Naive B cell (primary cell): ENCODE data around the gene COX19. TPM values are rescaled to one million over a fixed set of nuclear protein-coding genes. Genes with fewer than 3 reads are reported as not detected.

Experiments used
- ATAC-seq, 2 donors: fragments of 150-1000 bp; cut with Tn5 transposase; 2 replicates each; pipeline ENCODE4 v1.10.0; 2021; ENCODE audit warnings: low read depth in 2 of 2, mild to moderate bottlenecking in 2 of 2, moderate library complexity in 2 of 2
- DNase-seq: peaks from one replicate; pipeline ENCODE4 v3.0.0; 2022
- H3K27ac Mint-ChIP-seq, 6 donors: one replicate each; pipeline ENCODE4 v1.8.0; 2020 to 2022; ENCODE audit warnings: mild to moderate bottlenecking in 6 of 6, mixed read lengths in 6 of 6, moderate library complexity in 5 of 6, inconsistent platforms in 2 of 6
- H3K27me3 Mint-ChIP-seq, 3 donors: one replicate each; pipeline ENCODE4 v1.8.0; 2021 to 2022; ENCODE audit warnings: mixed read lengths in 3 of 3, mild to moderate bottlenecking in 1 of 3
- H3K36me3 Mint-ChIP-seq, 2 donors: one replicate each; pipeline ENCODE4 v1.8.0; 2020 to 2022; ENCODE audit warnings: mixed read lengths in 2 of 2, inconsistent platforms in 1 of 2, mild to moderate bottlenecking in 1 of 2
- H3K4me1 Mint-ChIP-seq, 3 donors: one replicate each; pipeline ENCODE4 v1.8.0; 2020 to 2022; ENCODE audit warnings: mixed read lengths in 3 of 3, inconsistent platforms in 1 of 3, mild to moderate bottlenecking in 1 of 3, moderate library complexity in 1 of 3
- H3K4me3 Mint-ChIP-seq, 8 donors: one replicate each; pipeline ENCODE4 v1.8.0; 2020 to 2022; ENCODE audit warnings: mild to moderate bottlenecking in 8 of 8, mixed read lengths in 8 of 8, moderate library complexity in 8 of 8, inconsistent platforms in 2 of 8
- H3K9me3 Mint-ChIP-seq, 7 donors: one replicate each; pipeline ENCODE4 v1.8.0; 2020 to 2022; ENCODE audit warnings: mixed read lengths in 7 of 7, mild to moderate bottlenecking in 5 of 7, inconsistent platforms in 2 of 7, moderate library complexity in 1 of 7
- polyA plus RNA-seq, 6 donors: library from polyadenylated mRNA; unstranded; fragments of 300-500 nt; fragmentation: Illumina TruSeq; gene quantifications; one replicate each; pipeline ENCODE4 v1.2.3, GENCODE V29; 2021; ENCODE audit warnings: low read depth in 6 of 6

COX19 gene
- 10 to 100 TPM; 22.6 to 34.5 (median 27.0) TPM for polyA plus RNA-seq

DNA sequence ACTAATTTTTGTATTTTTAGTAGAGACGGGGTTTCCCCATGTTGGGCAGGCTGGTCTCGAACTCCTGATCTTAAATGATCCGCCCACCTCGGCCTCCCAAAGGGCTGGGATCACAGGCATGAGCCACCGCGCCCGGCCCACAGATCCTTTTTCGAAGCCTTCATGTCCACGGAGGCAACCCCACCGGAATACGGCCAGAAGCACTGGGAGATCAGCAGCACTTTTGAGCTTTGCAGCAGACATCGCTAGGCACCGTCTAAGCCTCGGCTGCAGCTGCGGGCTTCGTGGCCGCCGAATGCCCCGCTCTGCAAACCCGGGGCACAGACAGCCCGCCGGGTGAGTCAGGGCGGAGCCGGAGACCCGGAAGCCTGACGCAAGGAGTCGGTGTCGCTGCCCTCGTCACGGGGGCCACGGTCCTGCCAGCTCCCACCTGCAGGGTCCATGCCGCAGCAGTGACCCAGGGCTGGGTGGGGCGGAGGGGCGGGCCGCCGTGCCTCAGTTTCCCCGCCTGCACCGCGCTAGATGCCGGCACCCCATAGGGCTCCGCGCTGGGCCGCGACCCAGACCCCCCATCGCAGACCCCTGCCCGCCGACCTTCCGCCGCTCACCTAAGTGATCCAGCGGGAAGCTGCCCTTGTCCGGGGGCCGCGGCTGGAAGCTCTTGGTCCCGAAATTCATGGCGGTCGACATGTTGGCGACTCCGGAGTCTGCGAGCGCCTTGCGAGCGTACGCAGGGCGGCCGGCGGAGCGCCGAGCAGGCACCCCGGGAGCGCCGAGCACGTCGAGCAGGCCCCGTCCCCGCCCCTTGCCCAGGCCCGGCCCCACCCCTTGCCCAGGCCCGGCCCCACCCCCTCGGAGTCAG is at the start of gene COX19:
Gene COX19 (minus strand): TSS at position 730 of the 862 bp plus-strand sequence. CDS start 40 bp downstream, at position 690.
- ATAC-seq (peak; percentile 86 to 89), DNase-seq (peak; percentile 86)
- H3K4me3 Mint-ChIP-seq: peak within 1 kb of the TSS; percentile 89 to 98 (median 94)
- H3K36me3 Mint-ChIP-seq: peaks cover 8 to 18% of the 10 kb centered on the region in 2 donors
- peak within 1 kb of the TSS; percentile 90 to 98 (median 96) for H3K27ac Mint-ChIP-seq
- H3K27me3 Mint-ChIP-seq: no peaks in the 10 kb centered on the region
- no peaks in the 10 kb centered on the region for H3K9me3 Mint-ChIP-seq
- H3K4me1 Mint-ChIP-seq: peaks cover 17 to 28% (median 25%) of the 10 kb centered on the region in 3 donors

DNA sequence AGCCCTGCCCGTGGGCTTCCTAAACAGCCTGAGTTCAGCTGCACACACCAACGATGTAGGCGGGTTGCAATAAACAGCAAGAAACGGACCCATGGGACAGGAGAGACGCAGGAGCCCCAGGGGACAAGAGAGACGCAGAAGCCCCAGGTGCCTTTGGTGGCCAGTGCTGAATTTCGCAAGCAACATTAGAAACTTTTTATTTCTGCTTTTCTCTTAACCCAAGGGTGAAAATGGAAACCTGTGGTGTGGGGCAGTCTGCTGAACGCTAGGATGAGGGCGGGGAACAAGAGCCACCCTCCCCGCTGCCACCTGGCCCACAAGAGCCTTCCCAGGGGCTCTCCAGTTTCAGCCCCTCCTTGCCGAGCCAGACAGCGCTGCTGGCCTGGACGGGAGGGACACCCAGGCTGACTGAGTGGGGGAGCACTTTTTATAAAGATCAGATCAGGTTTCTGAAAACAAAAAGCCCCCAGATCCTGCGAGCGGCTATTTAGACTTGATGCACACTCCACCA is 49.0 kb upstream of the COX19 start:
- DNase-seq: peak; percentile 95
- ATAC-seq: peak; percentile 57 to 66

GRCh38 chr7:1022801-1023465 is 47.6 kb upstream of the COX19 start:
- Mint-ChIP-seq H3K36me3 (peaks cover 3 to 18% of the 10 kb centered on the region in 2 donors), H3K27me3 (peaks cover 0 to 5% (median 0%) of the 10 kb centered on the region in 3 donors), H3K9me3 (peaks cover 0 to 7% (median 0%) of the 10 kb centered on the region in 7 donors), H3K4me3 (peak overlapping the region; percentile 74 to 95 (median 84)), H3K4me1 (peaks cover 55 to 74% (median 67%) of the 10 kb centered on the region in 3 donors), H3K27ac (peak overlapping the region; percentile 98 to 100 (median 100))
- DNase-seq (peak; percentile 97), ATAC-seq (peak; percentile 62 to 66)

More for the DNA sequence above, 49.0 kb upstream of the COX19 start:
- peak overlapping the region; percentile 98 to 100 (median 100) for H3K27ac Mint-ChIP-seq
- H3K27me3 Mint-ChIP-seq: peaks cover 0 to 5% (median 0%) of the 10 kb centered on the region in 3 donors
- H3K36me3 Mint-ChIP-seq: peaks cover 3 to 12% of the 10 kb centered on the region in 2 donors
- H3K4me3 Mint-ChIP-seq: peak overlapping the region; percentile 74 to 95 (median 88)
- H3K4me1 Mint-ChIP-seq: peaks cover 55 to 73% (median 68%) of the 10 kb centered on the region in 3 donors
- H3K9me3 Mint-ChIP-seq: peaks cover 0 to 7% (median 0%) of the 10 kb centered on the region in 7 donors

DNA sequence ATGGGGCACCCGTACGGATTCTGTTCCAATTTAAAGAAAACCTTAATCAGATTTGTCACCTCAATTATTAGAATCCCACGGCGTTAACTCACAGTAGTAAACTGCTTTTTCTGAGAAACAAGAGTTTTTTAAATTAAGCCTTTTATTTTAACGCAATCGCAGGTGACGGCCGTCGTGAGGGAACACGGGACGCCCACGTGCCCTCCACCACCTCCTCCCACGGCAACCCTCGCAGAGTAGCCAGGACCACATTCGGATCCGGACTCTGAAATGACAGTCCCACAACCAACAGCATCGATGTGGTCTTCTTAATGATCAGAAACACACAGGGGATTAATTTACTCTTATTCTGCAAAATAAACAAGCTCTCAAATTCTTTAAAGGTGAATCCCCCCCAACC is 47.0 kb upstream of the COX19 start:
- H3K27me3 Mint-ChIP-seq: peaks cover 0 to 5% (median 0%) of the 10 kb centered on the region in 3 donors

DNA sequence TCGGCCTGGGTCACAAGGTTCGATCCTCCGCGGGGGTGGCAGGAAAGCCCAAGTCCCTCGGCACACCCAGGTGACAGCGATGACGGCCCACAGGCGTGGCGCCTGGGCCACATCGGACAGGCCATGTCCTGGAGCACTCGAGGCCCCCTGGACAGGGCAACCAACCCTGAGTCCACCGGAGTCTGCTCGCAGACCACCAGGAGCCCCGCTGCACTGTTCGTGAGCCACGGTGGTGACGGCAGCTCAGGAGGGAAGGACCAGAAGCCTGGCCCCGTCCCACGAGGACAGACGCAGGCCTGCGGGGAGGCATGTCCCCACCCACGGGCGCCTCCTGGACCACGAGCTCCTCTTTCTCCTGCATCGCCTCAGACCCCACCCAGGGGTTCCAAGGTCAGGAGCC is 46.6 kb upstream of the COX19 start:
- Mint-ChIP-seq H3K9me3 (peaks cover 0 to 7% (median 0%) of the 10 kb centered on the region in 7 donors), H3K27me3 (peaks cover 0 to 5% (median 0%) of the 10 kb centered on the region in 3 donors), H3K4me3 (peak overlapping the region in 1 of 8 donors; percentile 82), H3K27ac (peak overlapping the region in 5 of 6 donors; percentile 99 to 100 (median 100)), H3K4me1 (peaks cover 51 to 69% (median 63%) of the 10 kb centered on the region in 3 donors), H3K36me3 (peaks cover 3 to 21% of the 10 kb centered on the region in 2 donors)
- no peak for ATAC-seq
- no peak for DNase-seq

More for the DNA sequence above, 47.0 kb upstream of the COX19 start:
- Mint-ChIP-seq H3K27ac (peak overlapping the region; percentile 98 to 100 (median 100)), H3K36me3 (peaks cover 3 to 21% of the 10 kb centered on the region in 2 donors), H3K4me3 (peak overlapping the region in 7 of 8 donors; percentile 74 to 94 (median 86)), H3K4me1 (peaks cover 54 to 74% (median 66%) of the 10 kb centered on the region in 3 donors), H3K9me3 (peaks cover 0 to 7% (median 0%) of the 10 kb centered on the region in 7 donors)
- ATAC-seq (no peak), DNase-seq (no peak)

- Mint-ChIP-seq H3K4me3 (peak overlapping the region in 2 of 8 donors; percentile 5 to 70), H3K4me1 (peaks cover 46 to 64% (median 57%) of the 10 kb centered on the region in 3 donors), H3K9me3 (peaks cover 0 to 7% (median 0%) of the 10 kb centered on the region in 7 donors), H3K36me3 (peaks cover 3 to 20% of the 10 kb centered on the region in 2 donors), H3K27ac (peak overlapping the region; percentile 79 to 99 (median 90)), H3K27me3 (peaks cover 0 to 5% (median 0%) of the 10 kb centered on the region in 3 donors)
- DNase-seq (no peak), ATAC-seq (no peak)
These were observed 46.0 kb upstream of the COX19 start for GRCh38 chr7:1021366-1021765.

DNA sequence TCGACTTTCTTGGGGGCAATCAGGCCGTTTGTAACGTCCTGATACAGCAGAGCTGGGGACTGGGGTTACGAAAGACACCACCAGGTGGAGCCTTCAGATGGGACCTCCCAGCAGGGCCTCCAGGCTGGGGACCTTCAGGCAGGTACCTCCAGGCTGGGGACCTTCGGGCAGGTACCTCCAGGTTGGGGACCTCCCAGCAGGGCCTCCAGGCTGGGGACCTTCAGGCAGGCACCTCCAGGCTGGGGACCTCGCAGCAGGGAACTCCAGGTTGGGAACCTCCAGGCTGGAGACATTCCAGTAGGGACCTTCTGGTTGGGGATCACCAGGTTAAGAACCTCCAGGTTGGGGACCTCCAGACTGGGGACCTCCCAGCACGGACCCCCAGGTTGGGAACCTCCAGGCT is 45.5 kb upstream of the COX19 start:
- peaks cover 0 to 7% (median 0%) of the 10 kb centered on the region in 7 donors for H3K9me3 Mint-ChIP-seq
- DNase-seq (no peak), ATAC-seq (no peak)
- H3K27me3 Mint-ChIP-seq: peaks cover 0 to 5% (median 0%) of the 10 kb centered on the region in 3 donors
- H3K27ac Mint-ChIP-seq: peak overlapping the region in 5 of 6 donors; percentile 79 to 99 (median 91)
- H3K4me1 Mint-ChIP-seq: peaks cover 42 to 59% (median 52%) of the 10 kb centered on the region in 3 donors
- peaks cover 0 to 17% of the 10 kb centered on the region in 2 donors for H3K36me3 Mint-ChIP-seq
- peak overlapping the region in 1 of 8 donors; percentile 70 for H3K4me3 Mint-ChIP-seq

- ATAC-seq (no peak), DNase-seq (no peak)
- H3K27me3 Mint-ChIP-seq: peaks cover 0 to 5% (median 0%) of the 10 kb centered on the region in 3 donors
- peak overlapping the region in 3 of 6 donors; percentile 27 to 99 (median 77) for H3K27ac Mint-ChIP-seq
- peaks cover 38 to 51% (median 44%) of the 10 kb centered on the region in 3 donors for H3K4me1 Mint-ChIP-seq
- H3K36me3 Mint-ChIP-seq: peaks cover 0 to 17% of the 10 kb centered on the region in 2 donors
- H3K4me3 Mint-ChIP-seq: no peak overlapping the region
- H3K9me3 Mint-ChIP-seq: peaks cover 0 to 7% (median 0%) of the 10 kb centered on the region in 7 donors
These were observed 44.7 kb upstream of the COX19 start for GRCh38 chr7:1019789-1020610.

DNA sequence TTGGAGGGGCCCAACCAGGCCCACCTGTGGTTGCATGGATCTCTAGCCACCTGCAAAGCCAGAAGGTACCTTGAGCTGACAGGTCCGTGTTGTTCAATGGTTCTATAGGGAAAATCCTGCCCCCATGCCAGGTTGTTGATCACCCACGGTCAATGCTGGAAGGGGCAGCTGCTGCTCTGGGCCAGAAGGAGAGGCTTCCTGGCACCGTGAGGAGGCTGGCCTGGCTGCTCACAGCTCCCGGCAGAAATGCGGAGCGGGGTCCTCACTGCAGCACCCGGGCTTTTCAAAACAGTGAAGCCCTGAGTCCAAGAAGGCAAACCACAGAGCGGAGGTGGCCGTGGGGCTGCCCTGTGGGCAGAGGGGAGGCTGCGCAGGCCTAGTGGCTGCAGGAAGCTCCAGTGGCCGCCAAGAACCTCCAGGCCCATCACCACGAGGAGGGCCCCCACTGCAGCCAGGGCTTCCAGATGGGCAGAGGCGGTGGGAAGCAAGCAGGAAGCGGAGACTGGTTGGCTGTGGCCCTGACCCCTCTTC is 44.0 kb upstream of the COX19 start:
- Mint-ChIP-seq H3K4me1 (peaks cover 31 to 44% (median 37%) of the 10 kb centered on the region in 3 donors), H3K4me3 (peak overlapping the region in 1 of 8 donors; percentile 59), H3K36me3 (peaks cover 0 to 17% of the 10 kb centered on the region in 2 donors), H3K27ac (peak overlapping the region in 2 of 6 donors; percentile 50 to 99), H3K27me3 (peaks cover 0 to 5% (median 0%) of the 10 kb centered on the region in 3 donors), H3K9me3 (peaks cover 0 to 7% (median 0%) of the 10 kb centered on the region in 7 donors)
- DNase-seq (no peak), ATAC-seq (no peak)

DNA sequence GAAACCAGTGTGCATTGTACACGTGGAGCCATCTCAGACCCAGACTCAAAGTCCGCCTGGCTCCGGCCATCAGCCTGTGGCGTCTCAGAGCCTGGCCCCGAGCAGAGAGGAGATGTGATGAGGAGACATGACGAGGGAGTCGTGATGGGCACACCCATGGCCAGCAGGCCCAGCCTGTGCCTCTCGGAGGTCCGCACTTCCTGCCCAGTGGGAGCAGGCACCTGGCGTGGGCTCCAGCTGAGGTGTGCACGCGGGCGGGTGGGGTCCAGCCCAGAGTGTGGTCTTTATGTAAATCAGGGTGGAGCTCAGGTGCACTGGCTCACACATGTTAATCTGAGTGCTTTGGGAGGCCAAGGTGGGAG is 43.0 kb upstream of the COX19 start:
- Mint-ChIP-seq H3K27me3 (peaks cover 0 to 5% (median 0%) of the 10 kb centered on the region in 3 donors), H3K9me3 (peaks cover 0 to 7% (median 0%) of the 10 kb centered on the region in 7 donors)
- no peak for ATAC-seq

GRCh38 chr7:1017586-1018333 is 42.4 kb upstream of the COX19 start:
- Mint-ChIP-seq H3K27ac (peak overlapping the region in 5 of 6 donors; percentile 12 to 93 (median 79)), H3K27me3 (peaks cover 0 to 3% (median 0%) of the 10 kb centered on the region in 3 donors), H3K4me1 (peaks cover 16 to 34% (median 30%) of the 10 kb centered on the region in 3 donors), H3K9me3 (peaks cover 0 to 3% (median 0%) of the 10 kb centered on the region in 7 donors), H3K36me3 (peaks cover 3 to 14% of the 10 kb centered on the region in 2 donors), H3K4me3 (peak overlapping the region in 2 of 8 donors; percentile 3 to 79)
- no peak for ATAC-seq
- DNase-seq: no peak

More for the DNA sequence above, 43.0 kb upstream of the COX19 start:
- Mint-ChIP-seq H3K27ac (peak overlapping the region in 5 of 6 donors; percentile 41 to 93 (median 79)), H3K36me3 (peaks cover 3 to 17% of the 10 kb centered on the region in 2 donors), H3K4me1 (peaks cover 21 to 40% (median 36%) of the 10 kb centered on the region in 3 donors), H3K4me3 (peak overlapping the region in 2 of 8 donors; percentile 3 to 79)
- no peak for DNase-seq
